Endodermal cell (in vitro differentiated cells): ENCODE data around the gene TMCC2. TPM values are rescaled to one million over a fixed set of nuclear protein-coding genes. Genes with fewer than 3 reads are reported as not detected.

Experiments used
- DNase-seq: peaks from one replicate; pipeline ENCODE4 v3.0.0-alpha.2; 2017
- H3K27ac ChIP-seq: 2 replicates; pipeline ENCODE4 v1.5.1; 2013; ENCODE audit warnings: mild to moderate bottlenecking, low read depth, low read length, moderate library complexity
- H3K27me3 ChIP-seq: 2 replicates; pipeline ENCODE4 v1.6.1; 2013; ENCODE audit warnings: mild to moderate bottlenecking, low read length, moderate library complexity; ENCODE audit not compliant: insufficient read depth, control insufficient read depth, poor library complexity, severe bottlenecking
- H3K36me3 ChIP-seq: 2 replicates; pipeline ENCODE4 v1.7.0; 2013; ENCODE audit warnings: mild to moderate bottlenecking, low read length, moderate library complexity; ENCODE audit not compliant: control insufficient read depth, insufficient read depth
- H3K4me1 ChIP-seq: one replicate; pipeline ENCODE4 v1.7.0; 2013; ENCODE audit warnings: low read length; ENCODE audit not compliant: control insufficient read depth, insufficient read depth
- H3K4me3 ChIP-seq: 2 replicates; pipeline ENCODE4 v1.5.1; 2013; ENCODE audit warnings: mild to moderate bottlenecking, low read length, moderate library complexity
- H3K9ac ChIP-seq: 2 replicates; pipeline ENCODE4 v1.6.1; 2013; ENCODE audit warnings: mild to moderate bottlenecking, low read length, moderate library complexity; ENCODE audit not compliant: poor library complexity, severe bottlenecking; ENCODE audit errors: extremely low read depth
- H3K9me3 ChIP-seq: 2 replicates; pipeline ENCODE4 v1.6.1; 2013; ENCODE audit warnings: mild to moderate bottlenecking, low read length, moderate library complexity; ENCODE audit not compliant: control insufficient read depth
- H3K27ac Mint-ChIP-seq: 2 replicates; pipeline ENCODE4 v1.8.0; 2020; ENCODE audit warnings: mixed read lengths
- H3K27me3 Mint-ChIP-seq: 2 replicates; pipeline ENCODE4 v1.8.0; 2021; ENCODE audit warnings: mild to moderate bottlenecking, mixed read lengths; ENCODE audit not compliant: insufficient read depth
- H3K36me3 Mint-ChIP-seq: 2 replicates; pipeline ENCODE4 v1.8.0; 2020; ENCODE audit warnings: low read depth, mixed read lengths
- H3K4me1 Mint-ChIP-seq: 2 replicates; pipeline ENCODE4 v1.8.0; 2020; ENCODE audit warnings: mixed read lengths
- H3K4me3 Mint-ChIP-seq: 2 replicates; pipeline ENCODE4 v1.8.0; 2020; ENCODE audit warnings: mild to moderate bottlenecking, moderate library complexity, mixed read lengths
- H3K9me3 Mint-ChIP-seq: 2 replicates; pipeline ENCODE4 v1.8.0; 2020; ENCODE audit warnings: mild to moderate bottlenecking, mixed read lengths
- CTCF ChIP-seq: fragments of 200-600 bp; sonication (generic); conservative IDR thresholded peaks from 2 replicates; pipeline ENCODE4 v1.5.0; 2021; ENCODE audit warnings: antibody characterized with exemption, mild to moderate bottlenecking
- WGBS, 2 experiments: methylation state at CpG; one replicate each; pipeline versions ENCODE4 v1.1.5 to v1.1.7; 2013; ENCODE audit warnings: missing lambda C conversion rate in 2 of 2, mixed read lengths in 1 of 2; ENCODE audit not compliant: insufficient coverage in 1 of 2, insufficient read length in 1 of 2; 5-methylcytosine and 5-hydroxymethylcytosine counted together
- total RNA-seq, 2 donors: library from RNA; stranded (reverse); fragmentation: NEBNext Ultra II Directional in 1 of 2; extraction: Animal tissue kit (Norgen Biotek cat#: 25700) in 1 of 2; gene quantifications; 2 replicates in 1 of 2; 3 replicates in 1 of 2; pipeline ENCODE4 v1.2.1, GENCODE V29; 2021

The TMCC2 gene
- total RNA-seq, 2 donors from 2014 or later: 5.2 to 5.8 TPM

- Histone ChIP-seq H3K36me3 (no peaks in the 10 kb centered on the region), H3K9me3 (no peaks in the 10 kb centered on the region), H3K4me3 (no peak overlapping the region), H3K27me3 (no peaks in the 10 kb centered on the region), H3K27ac (no peak overlapping the region), H3K9ac (no peak overlapping the region), H3K4me1 (no peaks in the 10 kb centered on the region)
- Mint-ChIP-seq H3K4me1 (peaks cover 13% of the 10 kb centered on the region), H3K27ac (no peak overlapping the region), H3K4me3 (no peak overlapping the region), H3K9me3 (no peaks in the 10 kb centered on the region), H3K27me3 (no peaks in the 10 kb centered on the region), H3K36me3 (no peaks in the 10 kb centered on the region)
- no peak for TF ChIP-seq CTCF
- DNase-seq: no peak
- WGBS, 2 experiments: 80% methylated on average over 8 of the region's 8 CpGs; no CpG with 5 or more reads in 1 of the 2 experiments
Observed at GRCh38 chr1:205262731-205263171, 35.0 kb downstream of the TMCC2 start.

- no peaks in the 10 kb centered on the region for H3K27me3 Mint-ChIP-seq
- no peak overlapping the region for H3K9ac ChIP-seq
- H3K27ac ChIP-seq: no peak overlapping the region
- 95 to 100% methylated on average over 2 of the region's 2 CpGs for WGBS, 2 experiments
- no peak for DNase-seq
- H3K4me1 Mint-ChIP-seq: peaks cover 13% of the 10 kb centered on the region
- H3K27me3 ChIP-seq: no peaks in the 10 kb centered on the region
- H3K9me3 Mint-ChIP-seq: no peaks in the 10 kb centered on the region
- H3K4me3 Mint-ChIP-seq: no peak overlapping the region
- H3K36me3 ChIP-seq: no peaks in the 10 kb centered on the region
- no peaks in the 10 kb centered on the region for H3K9me3 ChIP-seq
- TF ChIP-seq CTCF: no peak
- H3K27ac Mint-ChIP-seq: no peak overlapping the region
- no peak overlapping the region for H3K4me3 ChIP-seq
- H3K36me3 Mint-ChIP-seq: no peaks in the 10 kb centered on the region
- no peaks in the 10 kb centered on the region for H3K4me1 ChIP-seq
Observed at GRCh38 chr1:205263580-205264190, 35.9 kb downstream of the TMCC2 start.

- H3K9me3 ChIP-seq: no peaks in the 10 kb centered on the region
- H3K36me3 Mint-ChIP-seq: no peaks in the 10 kb centered on the region
- no peaks in the 10 kb centered on the region for H3K9me3 Mint-ChIP-seq
- H3K27ac Mint-ChIP-seq: no peak overlapping the region
- no peak overlapping the region for H3K4me3 Mint-ChIP-seq
- no peak for DNase-seq
- WGBS, 2 experiments: 89 to 97% methylated on average over 10 of the region's 10 CpGs
- no peaks in the 10 kb centered on the region for H3K27me3 ChIP-seq
- no peak overlapping the region for H3K9ac ChIP-seq
- TF ChIP-seq CTCF: no peak
- peaks cover 11% of the 10 kb centered on the region for H3K4me1 Mint-ChIP-seq
- H3K27ac ChIP-seq: no peak overlapping the region
- H3K27me3 Mint-ChIP-seq: no peaks in the 10 kb centered on the region
- no peak overlapping the region for H3K4me3 ChIP-seq
- H3K36me3 ChIP-seq: no peaks in the 10 kb centered on the region
- no peaks in the 10 kb centered on the region for H3K4me1 ChIP-seq
Observed at GRCh38 chr1:205266611-205267305, 39.0 kb downstream of the TMCC2 start.
